GM19025 (cell line): ENCODE results near the gene GPC5.

Source experiments
- ATAC-seq: cut with Tn5 transposase; IDR thresholded peaks from one replicate; pipeline ENCODE4 v1.9.1; 2021; ENCODE audit warnings: mild to moderate bottlenecking, low read depth, moderate library complexity; ENCODE audit not compliant: unreplicated experiment

The GPC5 gene

DNA sequence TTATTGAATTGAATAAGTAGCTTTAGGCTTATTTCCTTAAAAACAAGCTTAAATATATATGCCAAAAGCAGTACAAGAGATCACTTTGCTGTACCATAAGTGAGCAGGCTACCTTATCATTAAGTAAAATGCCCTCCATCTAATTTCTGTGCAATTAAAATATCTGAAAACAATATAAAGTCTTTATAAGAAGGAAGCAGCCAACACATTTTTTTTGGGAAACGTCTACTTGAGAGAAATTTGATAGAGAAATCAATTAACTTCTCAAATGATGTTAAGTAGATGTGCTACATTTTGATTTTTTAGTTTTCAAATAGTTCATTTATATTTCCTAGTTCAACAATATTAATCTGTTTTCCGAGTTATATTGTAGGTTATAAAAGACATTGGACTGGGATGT, 52.5 kb downstream of the GPC5 start:
- ATAC-seq, result no peak

- ATAC-seq, result no peak
Measured at GRCh38 chr13:91454666-91455065, 56.2 kb downstream of the GPC5 start.

GRCh38 chr13:91456837-91457236, 58.4 kb downstream of the GPC5 start:
- no peak for ATAC-seq

GRCh38 chr13:91459485-91459884, 61.1 kb downstream of the GPC5 start:
- no peak for ATAC-seq

DNA sequence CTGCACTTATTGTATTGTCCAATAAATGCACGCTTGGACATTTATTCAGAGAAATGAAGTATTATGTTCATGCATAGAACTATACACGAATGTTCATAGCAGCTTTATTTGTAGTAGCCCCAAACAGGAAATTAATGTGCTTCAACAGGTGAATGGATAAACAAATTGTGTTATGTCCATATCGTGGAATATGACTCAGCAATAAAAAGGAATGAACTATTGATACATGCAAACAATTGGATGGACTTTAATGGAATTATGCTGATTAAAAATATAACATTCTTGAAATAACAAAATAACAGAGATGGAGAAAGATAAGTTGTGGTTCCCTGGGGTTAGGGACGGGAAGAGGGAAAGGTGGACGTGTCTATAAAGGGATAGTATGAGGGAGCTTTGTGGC, 65.9 kb downstream of the GPC5 start:
- ATAC-seq, result no peak

GRCh38 chr13:91467236-91467635, 68.8 kb downstream of the GPC5 start:
- no peak for ATAC-seq

DNA sequence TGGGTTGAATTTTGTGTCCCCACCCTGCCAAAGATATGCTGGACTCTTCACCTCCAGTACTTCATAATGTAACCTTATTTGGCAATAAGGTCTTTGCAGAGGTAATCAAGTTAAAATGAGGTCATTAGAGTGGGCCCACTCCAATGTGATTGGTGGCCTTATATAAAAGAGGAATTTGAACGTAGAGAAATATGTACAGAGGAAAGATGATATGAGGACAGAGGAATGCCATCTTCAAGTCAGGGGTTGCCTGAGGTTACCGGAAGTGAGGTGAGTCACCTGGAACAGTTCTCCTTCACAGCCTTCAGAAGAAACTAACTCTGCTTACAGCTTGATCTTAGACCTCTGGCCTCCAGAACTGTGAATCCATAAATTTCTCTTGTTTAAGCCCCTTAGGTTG, 69.9 kb downstream of the GPC5 start:
- ATAC-seq, result no peak

DNA sequence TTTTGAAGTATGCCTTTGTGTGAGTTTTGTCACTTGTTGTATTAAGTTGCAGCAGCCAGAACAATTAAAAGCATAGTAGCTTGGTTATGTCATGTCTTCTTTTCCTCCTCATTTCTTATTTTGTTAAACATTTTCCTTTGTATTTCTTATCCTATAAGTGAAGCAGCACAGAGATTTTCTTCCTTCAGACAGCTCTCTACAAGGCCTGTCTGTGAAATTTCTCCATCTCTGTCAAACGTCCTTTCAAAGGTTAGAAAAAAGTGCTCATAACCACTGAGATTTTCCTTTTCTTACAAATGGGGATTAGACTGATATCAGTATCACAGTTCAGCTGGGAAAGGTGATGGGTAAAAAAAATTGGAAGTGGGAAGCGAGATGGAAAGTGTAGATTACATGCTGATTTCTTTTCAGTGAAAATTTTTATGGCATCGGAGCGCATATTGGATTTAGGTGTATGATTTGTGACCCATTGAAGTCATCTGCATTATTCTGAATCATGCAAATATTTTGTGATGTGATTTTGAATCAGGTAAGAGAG, 71.7 kb downstream of the GPC5 start:
- ATAC-seq, result no peak

DNA sequence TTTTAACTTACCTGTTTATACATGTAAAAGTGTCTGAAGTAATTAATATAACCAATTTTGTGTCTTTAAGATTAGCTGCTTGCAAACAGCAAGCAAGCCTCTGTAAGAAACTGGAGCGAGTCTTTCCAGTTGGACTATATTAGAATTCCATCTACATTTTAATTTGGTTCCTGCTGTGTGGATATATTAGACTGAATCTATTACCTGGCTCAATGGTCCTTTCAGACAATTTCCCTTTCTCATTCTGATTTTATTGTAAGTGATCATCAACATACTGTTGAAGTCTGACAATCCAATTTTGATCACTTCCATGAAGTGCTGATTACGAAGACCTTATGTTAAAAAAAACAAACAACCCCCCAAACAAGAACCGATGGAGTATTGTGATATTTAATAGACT, 72.3 kb downstream of the GPC5 start:
- no peak for ATAC-seq

GRCh38 chr13:91482427-91482826, 84.0 kb downstream of the GPC5 start:
- ATAC-seq, result no peak

DNA sequence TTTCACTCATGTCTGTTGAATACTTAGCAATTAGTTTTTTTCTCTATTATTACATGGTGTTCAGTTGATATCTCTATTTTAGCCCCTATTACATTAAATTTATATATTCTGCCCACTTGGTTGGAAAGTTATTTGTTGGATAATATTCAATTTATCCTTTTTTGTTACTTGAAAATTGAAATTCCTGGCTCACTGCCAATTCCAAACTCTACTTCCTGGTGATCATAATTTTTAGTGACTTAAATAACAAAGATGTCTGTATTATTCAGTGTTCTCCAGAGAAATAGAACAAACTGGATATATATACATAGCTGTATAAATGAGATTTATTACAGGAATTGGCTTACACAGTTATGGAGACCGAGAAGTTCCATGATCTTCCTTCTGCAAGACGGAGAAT, 93.6 kb downstream of the GPC5 start:
- no peak for ATAC-seq

GRCh38 chr13:91493442-91493841, 95.0 kb downstream of the GPC5 start:
- ATAC-seq, result no peak

DNA sequence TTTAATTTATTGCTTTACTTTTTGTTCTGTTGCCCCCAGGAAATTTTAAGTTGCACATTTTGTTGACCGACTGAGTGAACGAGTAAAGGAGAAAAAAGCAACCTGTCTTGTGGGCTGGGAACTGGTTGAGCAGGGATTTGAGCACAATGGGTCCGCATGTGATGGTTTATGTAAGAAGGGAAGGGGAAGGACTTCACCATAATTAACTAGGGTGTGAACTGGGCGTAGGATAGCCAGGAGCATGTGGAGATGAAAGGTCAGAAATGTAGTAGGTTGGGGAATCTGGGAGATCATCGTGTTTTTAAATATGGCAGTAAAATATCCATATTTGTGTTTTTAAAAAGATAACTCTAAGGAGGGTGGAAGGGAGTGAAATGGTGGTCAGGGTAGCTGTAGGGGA, 99.9 kb downstream of the GPC5 start:
- no peak for ATAC-seq

DNA sequence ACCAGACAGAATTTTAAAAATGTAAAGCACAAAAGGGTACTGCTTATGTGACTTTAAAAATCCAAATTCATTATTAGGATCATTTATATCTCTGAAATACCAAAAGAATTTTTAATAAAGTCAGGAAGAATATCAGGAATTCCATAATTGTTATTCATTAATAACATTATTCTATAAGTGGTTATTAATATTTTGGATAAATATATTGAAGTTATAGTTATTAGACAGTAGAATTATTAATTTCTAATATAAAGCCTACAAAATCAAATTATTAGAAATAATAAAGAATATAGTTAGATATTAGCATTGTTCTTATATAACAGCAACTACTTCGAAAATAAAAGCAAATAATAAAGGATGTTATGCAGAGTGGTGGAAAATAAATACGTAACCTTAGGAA, 105.8 kb downstream of the GPC5 start:
- no peak for ATAC-seq

- ATAC-seq, result no peak
Measured at GRCh38 chr13:91506759-91507158, 108.3 kb downstream of the GPC5 start.

DNA sequence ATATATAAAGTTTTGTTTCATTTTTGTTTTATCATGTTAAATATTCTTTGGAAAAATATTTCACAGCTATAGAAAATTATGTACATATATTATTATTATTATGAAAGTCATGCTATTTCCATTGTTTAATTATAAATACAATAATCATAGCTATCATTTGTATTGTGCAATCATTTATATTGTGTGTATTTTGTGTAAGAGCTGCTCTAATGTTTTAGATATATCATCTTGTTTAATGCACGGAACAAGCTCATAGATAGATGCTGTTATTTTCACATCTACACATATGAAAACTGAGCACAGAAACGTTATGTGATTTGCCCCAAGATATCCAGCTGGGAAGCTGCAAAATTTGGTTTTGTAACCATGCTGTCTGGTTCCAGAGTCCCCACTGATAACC, 111.6 kb downstream of the GPC5 start:
- ATAC-seq, result no peak

- ATAC-seq, result no peak
Measured at GRCh38 chr13:91513790-91514189, 115.4 kb downstream of the GPC5 start.

GRCh38 chr13:91516799-91517198, 118.4 kb downstream of the GPC5 start:
- no peak for ATAC-seq

DNA sequence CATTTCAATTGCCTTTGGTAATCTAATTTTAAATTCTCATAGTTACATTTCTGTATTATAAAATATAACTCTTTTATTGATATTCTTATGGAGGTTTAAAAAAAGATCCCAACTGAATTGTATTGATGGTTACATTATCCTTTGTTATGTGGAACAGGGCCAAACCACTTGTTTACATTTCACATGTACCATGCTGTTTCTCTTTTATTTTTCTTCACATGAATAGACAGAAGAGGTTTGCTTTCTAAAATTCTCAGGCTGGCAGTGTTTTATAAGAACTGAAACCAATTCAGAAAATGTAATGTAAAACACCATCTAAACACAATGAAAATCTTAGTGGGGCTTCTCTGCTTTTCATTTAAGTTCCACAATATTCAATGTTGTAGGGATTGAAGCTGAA, 122.5 kb downstream of the GPC5 start:
- no peak for ATAC-seq

- ATAC-seq, result no peak
Measured at GRCh38 chr13:91523116-91523515, 124.7 kb downstream of the GPC5 start.

DNA sequence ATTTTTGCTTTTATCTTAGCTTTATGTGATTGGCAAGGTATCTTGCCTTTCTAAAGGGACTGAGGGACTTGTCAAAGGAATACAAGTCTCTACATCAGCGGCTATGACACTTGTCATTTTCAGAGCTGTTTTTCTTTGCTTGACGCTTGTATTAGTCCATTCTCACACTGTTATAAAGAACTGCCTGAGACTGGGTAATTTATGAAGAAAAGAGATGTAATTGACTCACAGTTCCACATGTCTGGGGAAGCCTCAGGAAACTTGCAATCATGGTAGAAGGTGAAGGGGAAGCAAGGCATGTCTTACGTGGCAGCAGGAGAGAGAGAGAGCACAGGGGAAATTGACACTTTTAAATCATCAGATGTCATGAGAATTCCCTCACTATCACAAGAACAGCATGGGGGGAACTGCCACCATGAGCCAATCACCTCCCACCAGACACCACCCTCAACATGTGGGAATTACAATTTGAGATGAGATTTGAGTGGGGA, 128.2 kb downstream of the GPC5 start:
- no peak for ATAC-seq

- ATAC-seq, result no peak
Measured at GRCh38 chr13:91529739-91530482, 131.5 kb downstream of the GPC5 start.
